HG02973 (cell line): Measurements from ENCODE around the gene TMSB10.
A peak's percentile ranks its signal among the peaks of the same experiment; 100 is the strongest.
"Not testable (repeated sequence)": the region's sequence is repeated elsewhere in the genome, so short reads cannot be mapped to it uniquely, and the experiment has no call there.

Experiments
- ATAC-seq: cut with Tn5 transposase; IDR thresholded peaks from one replicate; pipeline ENCODE4 v1.9.1; 2021; ENCODE audit warnings: moderate library complexity; ENCODE audit not compliant: unreplicated experiment

TMSB10 gene

DNA sequence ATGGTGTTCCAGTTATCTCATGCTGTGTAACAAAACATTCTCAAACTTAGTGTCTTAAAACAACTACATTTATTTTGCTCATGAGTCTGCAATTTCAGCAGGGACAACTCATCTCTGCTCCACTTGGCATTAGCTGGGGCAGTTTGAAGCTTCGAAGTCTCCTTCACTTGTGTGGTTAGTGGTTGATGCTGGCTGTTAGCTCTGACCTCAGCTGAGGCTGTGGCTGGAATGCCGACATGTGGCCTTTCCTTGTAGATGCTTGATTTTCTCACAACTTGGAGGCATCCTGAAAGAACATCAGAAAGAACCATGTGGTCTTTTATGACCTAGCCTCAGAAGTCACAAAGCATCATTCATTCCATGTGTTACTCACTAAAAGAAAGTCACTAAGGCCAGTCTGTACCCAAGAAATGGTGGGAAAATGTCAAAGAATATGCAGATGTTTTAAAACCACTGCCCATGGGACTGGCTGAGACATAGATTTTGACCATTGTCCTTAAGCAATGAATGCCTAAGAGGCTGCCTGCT is 3.8 kb upstream of the TMSB10 start:
- ATAC-seq: no peak

DNA sequence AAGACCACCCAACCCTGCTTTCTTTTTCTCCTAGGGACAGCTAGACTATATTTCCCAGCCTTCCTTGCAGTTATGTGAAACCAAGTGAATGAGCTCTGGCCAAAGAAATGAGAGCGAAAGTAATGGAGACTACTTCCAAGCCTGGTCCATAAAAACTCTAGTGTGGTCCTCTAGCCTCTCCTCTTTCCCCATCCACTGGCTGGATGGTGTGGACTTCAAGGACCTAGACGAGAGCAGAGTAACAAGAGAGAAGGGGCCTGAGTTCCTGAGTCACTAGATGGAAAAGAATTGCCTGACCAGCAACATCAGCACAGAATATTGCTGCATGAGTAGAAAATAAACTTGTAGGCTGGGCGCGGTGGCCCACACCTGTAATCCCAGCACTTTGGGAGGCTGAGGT is 2.9 kb upstream of the TMSB10 start:
- no peak for ATAC-seq

DNA sequence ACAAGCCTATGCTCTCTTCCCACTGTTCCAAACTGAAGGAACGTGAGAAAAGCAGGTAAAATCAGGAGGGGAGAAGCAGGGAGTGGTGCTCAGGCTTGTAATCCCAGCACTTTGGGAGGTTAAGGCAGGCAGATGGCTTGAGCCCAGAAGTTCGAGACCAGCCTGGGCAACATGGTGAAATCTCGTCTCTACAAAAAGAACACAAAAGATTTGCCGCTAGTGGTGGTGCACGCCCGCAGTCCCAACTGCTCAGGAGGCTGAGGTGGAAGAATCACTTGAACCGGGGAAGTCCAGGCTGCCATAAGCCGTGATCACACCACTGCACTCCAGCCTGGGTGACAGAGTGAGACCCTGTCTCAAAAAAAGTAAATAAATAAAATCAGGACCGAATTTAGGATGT is 1.3 kb upstream of the TMSB10 start:
- ATAC-seq: no peak

DNA sequence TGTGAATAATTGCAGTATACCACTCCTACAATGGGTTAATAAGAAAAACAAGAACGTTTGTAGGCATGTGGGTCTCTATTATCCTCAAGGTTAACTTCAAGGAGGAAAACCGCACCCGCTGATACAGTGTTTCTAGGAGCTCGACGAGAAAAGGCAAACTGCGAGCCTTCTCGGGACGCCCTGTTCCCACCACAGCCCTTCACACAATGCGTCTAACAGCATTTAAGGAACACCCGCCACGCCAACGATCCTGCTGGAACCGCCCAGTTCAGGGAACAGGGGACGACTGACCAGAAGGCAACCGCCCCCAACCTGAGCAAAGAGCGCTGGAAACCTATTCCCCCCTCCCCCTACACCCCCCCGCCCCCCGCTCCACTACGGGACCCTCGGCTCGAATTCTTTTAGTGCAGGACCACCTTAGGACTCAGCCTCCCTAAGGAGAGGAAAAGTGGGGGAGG is 710 bp upstream of the TMSB10 start:
- ATAC-seq: no peak

DNA sequence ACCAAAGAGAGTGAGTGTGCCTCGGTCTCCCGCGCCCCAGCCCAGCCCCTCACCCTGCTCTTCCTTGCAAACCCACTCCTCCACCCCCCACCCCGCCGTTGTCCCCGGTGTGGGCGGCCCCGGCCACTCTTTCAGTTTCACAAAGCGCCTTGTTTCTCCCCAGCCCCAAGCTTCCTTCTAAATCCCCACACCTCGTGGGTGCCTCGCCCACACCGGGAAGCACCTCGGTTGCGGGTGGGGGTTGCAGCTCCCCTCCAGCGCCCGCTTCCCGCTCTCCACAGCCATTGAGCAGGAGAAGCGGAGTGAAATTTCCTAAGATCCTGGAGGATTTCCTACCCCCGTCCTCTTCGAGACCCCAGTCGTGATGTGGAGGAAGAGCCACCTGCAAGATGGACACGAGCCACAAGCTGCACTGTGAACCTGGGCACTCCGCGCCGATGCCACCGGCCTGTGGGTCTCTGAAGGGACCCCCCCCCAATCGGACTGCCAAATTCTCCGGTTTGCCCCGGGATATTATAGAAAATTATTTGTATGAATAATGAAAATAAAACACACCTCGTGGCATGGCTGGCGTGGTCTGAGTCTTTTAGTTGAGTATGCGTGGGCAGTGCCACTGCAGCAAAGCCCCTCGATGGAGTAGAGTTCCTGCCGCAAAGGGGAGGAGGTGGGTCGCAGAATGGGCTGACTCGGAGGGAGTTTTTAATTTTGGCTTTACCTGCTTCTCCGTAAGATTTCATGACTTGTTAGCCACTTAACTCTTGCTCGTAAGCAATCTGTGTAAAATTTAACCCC is 848 bp downstream of the TMSB10 start:
- ATAC-seq: peak; percentile 17

DNA sequence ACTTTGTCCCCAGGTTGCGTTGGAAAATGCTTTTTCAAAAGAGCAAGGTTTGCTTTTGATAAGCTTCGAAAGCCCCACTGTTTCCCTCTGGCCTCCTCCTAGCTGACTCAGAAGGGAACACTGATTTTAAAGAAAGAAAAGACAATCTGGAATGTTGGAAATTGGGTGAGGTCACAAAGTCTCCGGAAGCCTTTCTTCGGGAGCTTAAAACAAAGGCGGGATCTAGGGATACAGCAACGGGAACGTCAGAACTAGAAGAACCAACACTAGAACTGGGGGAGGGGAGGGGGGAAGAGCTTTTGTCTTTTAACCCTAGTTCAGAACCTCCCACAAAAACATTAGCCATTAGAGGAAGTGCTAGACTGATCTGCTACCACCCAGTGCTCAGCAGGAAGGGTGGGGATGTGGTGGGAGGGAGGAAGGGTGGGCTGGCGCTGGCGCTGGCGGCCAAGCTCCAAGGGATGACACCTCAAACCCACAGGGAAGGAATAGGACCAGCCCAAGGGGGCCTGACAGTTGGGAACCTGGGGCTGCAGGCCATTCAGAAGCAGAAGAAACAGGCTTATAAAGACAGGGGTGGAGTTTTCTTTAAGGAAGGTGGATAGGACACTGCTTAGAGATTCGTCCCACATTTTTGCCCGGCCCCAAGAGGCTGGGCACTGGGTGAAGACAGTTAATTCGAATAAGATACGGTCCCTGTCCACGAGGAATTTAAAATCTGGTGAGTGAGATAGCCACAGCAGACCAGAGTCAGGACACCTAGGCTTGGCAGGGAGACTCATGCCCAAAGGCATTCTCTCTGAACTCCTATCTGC is 1.7 kb downstream of the TMSB10 start:
- peak; percentile 40 for ATAC-seq

DNA sequence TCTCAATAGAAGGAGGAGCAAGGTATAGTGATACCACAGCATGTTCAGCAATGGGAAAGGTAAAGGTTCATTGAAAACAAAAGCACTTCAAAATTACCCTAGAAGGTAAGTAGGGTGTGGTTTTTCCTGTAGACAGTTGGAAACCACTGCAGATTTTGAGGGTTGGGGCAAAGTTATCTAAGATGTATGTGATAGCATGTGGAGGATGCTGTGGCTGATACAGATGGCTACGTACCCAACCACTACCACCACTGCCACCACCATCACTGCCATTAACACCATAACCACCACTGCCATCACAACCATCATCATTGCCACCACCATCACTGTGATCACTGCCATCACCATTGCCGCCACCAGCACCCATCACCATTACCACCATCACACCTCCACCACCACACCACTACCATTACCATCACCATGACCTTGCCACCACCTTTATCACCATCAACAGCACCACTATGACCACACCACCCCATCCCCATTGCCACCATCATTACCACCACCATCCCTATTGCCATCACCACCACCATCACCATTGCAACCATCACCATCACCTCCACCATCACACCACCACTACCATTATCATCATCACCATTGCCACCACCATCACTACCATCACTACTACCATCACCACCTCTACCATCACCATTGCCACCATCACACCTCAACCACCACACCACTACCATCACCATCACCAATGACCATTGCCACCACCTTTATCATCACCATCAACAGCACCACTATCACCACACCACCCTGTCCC is 3.7 kb downstream of the TMSB10 start:
- ATAC-seq: no peak

DNA sequence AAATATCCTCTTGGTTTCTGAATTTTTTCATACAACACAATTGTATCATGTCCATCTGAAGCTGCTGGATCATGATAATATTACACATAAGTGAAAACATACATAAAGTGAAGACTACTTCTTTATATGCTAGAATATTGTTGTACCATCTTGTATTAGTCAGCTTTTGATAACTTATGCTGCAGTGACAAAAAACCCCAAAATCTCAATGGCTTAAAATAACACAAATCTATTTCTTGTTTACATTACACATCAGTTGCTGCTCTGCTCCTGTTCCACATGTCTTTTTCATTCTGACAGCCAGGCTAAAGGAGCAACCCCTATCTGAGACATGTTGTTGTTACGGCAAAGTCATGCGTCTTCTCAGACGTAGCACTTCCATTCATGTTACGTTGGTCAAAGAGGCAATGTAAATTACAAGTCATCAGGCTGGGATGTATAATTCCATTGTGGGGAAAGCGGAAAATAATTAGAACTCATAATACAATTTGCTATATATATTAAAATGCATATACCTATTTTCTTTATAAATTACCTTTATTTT is 5.8 kb downstream of the TMSB10 start:
- no peak for ATAC-seq

DNA sequence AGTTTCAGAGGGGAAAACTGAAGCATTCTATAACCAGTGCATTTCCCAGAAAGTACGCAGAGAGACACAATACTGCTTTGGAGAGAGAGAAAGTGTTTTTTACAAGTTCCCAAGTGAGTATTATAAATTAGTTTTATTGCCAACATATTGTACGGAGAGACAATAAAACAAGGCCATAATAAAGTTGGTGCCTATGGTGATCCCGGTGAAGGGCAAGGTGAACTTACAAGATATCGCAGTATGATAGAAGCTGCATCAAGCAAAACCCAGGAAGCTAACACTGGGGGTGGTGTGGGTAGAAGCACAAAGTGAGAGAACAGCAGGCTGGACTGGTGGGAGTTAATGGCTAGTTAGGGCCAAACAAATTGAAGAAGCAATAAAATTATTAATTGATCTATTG is 7.5 kb downstream of the TMSB10 start:
- no peak for ATAC-seq

DNA sequence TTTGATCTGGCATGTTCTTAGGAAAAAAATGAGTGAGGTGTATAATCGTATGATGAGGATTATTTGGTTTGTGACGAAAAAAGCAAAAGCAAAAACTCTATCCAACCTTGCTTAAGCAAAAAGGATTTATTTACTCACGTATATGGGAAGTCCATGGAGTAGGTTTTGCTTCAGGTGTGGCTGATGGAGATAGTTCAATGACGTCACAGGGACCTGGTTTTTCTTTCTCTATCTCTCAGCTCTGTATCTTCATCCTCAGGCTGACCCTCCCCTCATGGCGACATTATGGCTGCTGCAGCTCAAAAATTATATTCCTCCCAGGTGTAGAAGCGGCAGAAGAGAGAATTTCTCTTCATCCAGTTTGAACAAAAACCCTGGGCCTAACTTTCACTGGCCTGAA is 8.9 kb downstream of the TMSB10 start:
- no peak for ATAC-seq

DNA sequence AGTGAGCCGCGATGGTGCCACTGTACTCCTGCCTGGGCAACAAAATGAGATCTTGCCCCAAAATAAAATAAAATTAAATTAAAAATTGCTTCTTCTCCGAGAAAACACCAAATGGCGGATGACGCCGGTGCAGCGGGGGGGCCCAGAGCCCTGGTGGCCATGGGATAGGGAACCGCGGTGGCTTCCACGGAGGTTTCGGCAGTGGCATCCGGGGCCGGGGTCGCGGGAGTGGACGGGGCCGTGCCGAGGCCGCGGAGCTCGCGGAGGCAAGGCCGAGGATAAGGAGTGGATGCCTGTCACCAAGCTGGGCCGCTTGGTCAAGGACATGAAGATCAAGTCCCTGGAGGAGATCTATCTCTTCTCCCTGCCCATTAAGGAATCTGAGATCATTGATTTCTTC is 10.2 kb downstream of the TMSB10 start:
- ATAC-seq: not testable (repeated sequence)

DNA sequence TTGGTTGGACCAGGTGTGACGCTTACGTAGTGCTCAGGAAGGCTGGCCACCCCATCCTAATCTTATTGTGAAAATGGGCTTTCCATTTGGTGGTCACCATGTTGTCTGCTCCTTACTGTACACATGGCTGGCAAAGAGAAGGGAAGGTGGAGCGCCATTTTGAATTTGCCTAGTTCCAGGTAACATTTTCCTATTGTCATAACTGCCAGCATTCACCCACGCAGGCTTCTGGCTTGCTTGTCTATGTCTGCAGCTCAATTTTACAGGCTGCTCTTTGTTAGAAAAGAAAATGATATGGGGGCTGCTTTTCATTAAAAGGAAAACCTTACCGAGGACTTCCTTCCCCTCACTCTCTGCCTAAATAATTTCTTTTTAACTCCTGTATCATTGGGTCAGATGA is 12.4 kb downstream of the TMSB10 start:
- not testable (repeated sequence) for ATAC-seq

DNA sequence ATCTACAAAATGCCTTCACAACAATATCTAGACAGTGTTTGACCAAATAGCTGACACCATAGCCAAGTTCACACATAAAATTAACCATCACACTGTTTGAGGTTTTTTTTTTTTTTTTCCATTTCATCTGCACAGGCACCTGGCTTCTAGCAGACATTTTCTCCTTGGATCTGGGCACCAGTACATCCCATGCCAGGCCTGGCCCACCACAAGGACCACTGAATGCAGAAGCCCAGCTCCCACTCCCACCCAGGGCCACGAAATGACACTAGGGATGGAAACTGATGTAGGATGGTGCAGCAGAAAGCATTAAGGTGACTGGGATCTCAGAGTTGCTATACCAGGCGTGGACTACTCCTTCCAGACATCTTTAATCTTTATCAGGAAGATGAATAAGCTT is 13.0 kb downstream of the TMSB10 start:
- ATAC-seq: no peak

DNA sequence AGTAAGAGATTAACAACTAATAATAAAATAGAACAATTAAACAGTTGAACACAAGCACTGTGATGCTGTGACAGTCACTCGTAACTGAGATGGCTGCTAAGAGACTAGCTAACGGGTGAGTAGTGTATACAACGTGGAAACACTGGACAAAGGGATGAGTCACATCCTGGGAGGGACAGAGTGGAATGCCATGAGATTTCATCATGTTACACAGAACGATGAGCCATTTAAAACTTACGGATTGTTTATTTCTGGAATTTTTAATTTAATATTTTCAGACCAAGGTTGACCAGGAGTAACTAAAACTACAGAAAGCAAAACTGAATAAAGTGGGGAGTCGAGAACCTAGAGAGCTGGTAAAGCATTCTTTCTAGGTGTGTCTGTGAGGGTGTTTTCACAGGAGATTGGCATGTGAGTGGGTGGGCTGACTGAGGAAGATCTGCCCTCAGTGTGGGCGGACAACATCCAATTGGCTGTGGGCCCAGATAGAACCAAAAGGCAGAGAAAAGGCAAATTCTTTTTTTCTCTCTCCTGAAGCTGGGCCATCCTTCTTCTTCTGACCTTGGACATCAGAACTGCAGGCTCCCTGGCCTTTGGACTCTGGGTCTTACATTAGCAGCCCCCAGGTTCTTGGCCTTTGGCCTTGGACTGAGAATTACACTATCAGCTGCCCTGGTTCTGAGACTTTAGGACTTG is 14.6 kb downstream of the TMSB10 start:
- ATAC-seq: peak; percentile 58

DNA sequence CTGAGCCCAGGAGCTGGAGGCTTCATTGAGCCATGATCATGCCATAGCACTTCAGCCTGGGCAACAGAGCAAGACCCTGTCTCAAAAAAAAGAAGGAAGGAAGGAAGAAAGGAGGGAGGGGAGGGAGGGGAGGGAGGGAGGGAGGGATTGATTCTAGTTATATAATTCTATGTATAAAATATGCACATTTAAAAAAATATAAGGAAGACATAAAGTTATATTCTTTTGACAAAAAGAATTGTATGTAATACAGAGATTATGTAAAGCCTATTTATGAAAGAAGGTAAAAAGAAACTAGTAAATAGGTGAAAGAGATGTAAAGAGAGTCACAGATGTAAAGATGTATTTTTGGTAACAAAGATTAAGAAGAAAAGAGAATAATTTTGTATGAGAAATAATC is 17.6 kb downstream of the TMSB10 start:
- ATAC-seq: no peak

DNA sequence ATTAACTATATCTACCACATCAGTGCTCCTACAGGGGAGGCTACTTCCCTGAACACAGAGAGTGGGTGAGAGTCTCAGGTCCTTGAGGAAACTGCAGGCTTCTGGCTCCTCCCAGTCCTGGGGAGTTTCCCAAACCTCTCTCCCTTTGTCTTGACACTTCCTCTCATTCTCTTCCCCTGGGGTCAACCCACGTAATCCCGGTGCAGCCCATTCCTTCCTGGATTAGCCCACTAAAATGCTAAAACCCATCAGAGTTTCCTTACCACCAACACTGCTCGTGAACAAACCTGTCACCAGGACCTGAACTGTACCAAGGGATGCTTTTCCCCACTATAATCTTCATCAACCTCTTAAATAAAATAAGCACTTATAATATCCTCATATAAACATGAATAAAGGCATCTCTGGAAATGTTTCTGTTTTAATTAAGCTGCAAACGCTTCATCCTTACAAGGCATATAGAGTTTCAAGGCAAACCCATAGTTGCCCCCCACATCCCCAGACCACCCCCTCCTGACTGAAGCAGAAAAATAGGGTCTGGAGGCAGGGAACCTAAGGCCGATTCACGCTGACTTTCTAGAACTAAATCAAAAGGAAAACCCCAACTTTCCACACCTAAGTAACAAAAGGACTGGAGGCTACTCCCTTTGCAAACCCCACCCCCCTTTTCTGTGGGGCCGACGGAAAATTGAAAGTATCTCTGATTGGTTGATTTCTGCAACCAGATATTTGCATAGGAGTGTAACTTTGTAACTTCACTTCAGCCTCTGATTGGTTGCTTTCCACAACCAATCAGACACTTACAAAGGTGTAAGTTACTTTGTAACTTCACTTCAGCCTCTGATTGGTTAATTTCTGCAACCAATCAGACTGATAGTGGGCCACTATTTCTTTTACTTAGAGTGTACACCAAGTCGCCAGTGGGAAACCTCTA is 19.0 kb downstream of the TMSB10 start:
- ATAC-seq: peak; percentile 19

DNA sequence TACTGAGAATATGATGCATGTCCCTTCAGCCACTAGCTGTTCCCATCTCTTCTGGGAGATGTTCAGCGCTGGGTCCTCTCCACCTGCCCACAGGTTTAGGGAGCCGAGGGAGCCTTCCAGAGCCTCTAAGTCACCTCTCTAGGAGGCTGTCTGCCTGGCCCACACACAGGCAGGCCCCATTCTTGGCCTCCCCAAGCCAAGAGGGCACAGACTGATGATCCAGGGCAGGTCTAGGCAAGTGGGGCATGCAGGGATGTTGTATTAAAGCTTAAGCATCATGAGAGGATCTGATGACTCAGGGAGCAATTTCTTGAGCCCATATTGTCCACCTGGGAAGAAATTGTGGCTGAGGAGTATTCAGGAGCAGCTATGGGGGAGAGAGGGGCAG is 19.9 kb downstream of the TMSB10 start:
- no peak for ATAC-seq

DNA sequence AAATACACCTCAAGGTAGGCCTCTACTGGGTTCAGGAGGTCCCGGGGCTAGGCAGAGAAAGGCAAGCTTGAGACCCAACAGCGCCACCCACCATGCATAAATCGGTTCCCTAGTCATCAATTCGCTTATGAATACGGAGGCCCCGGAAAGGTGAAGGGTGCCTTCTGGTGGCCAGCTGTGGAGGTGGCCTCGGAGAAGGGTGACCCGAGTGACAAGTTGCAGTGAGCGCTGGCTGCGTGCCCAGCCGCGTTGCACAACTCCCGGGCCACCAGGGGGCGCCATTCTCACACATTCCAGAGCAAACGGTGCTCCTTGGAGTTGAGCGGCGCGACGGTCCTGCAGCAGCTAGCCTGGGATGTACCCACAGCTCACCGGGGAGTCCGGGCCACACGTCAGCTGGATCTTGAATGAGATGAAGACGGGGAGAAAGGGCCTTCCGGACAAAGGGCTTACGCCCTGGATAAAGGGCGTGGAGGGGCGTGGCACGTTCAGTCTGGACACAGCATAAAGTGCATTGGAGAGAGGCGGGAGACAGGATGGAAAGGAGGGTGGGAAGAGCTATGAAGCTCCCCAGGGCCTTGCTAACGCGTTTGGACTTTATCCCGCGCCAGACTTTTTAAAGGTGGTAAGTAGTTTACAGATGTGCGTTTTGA is 20.4 kb downstream of the TMSB10 start:
- ATAC-seq: peak; percentile 80

DNA sequence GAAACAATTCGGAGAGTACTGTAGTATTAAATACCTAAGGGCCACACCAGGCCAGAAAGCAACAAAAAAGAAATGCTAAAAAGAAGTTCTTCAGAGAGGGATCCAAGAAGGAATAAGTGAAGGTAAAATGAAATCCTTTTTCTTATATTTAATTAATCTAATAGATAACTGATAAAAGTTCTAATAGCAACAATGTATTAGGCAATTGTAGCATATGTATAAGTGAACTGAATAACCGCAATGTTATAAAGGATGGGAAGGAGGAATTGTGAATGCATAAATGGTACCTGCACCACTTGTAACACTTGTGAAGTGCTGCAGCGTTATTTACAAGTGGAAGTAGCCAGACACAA is 21.8 kb downstream of the TMSB10 start:
- no peak for ATAC-seq
